Gastrocnemius medialis (tissue), 4 donors: Measurements from ENCODE around the gene ABCD4. TPM values are rescaled to one million over a fixed set of nuclear protein-coding genes. Genes with fewer than 3 reads are reported as not detected.

Experiments used
- ATAC-seq, 2 donors: fragments of 150-250 bp; one replicate each; pipeline ENCODE4 v1.9.1; 2016
- DNase-seq, 2 donors: peaks; one replicate each; pipeline ENCODE4 v3.0.0-alpha.2; 2019
- H3K27ac ChIP-seq, 4 donors: fragments of 200-600 bp; sonication (generic); 1 replicate in 1 of 4; 2 replicates in 3 of 4; pipeline ENCODE4 v1.5.1; 2016 to 2018; ENCODE audit warnings: mild to moderate bottlenecking in 2 of 4, moderate library complexity in 1 of 4
- H3K27me3 ChIP-seq, 3 donors: fragments of 200-600 bp; sonication (generic) in 2 of 3; 1 replicate in 1 of 3; 2 replicates in 2 of 3; pipeline versions ENCODE4 v1.5.1 to v1.6.0; 2016 to 2019; ENCODE audit warnings: mild to moderate bottlenecking in 1 of 3, moderate library complexity in 1 of 3
- H3K36me3 ChIP-seq, 2 donors: fragments of 200-600 bp; sonication (generic) in 1 of 2; one replicate each; pipeline ENCODE4 v1.5.1; 2017 to 2018
- H3K4me1 ChIP-seq, 2 donors: fragments of 200-600 bp; sonication (generic) in 1 of 2; one replicate each; pipeline ENCODE4 v1.5.1; 2016 to 2017; ENCODE audit warnings: mild to moderate bottlenecking in 2 of 2
- H3K4me3 ChIP-seq, 4 donors: fragments of 200-600 bp; sonication (generic) in 3 of 4; 1 replicate in 1 of 4; 2 replicates in 3 of 4; pipeline ENCODE4 v1.5.1; 2016 to 2019; ENCODE audit warnings: mild to moderate bottlenecking in 2 of 4
- H3K9me3 ChIP-seq, 3 donors: fragments of 200-600 bp; sonication (generic) in 2 of 3; 1 replicate in 1 of 3; 2 replicates in 2 of 3; pipeline ENCODE4 v1.5.1; 2016 to 2019
- CTCF ChIP-seq, 5 experiments: fragments of 450-650 bp in 3 of 5; fragments of 200-600 bp in 2 of 5; sonication (generic) in 2 of 5; IDR thresholded peaks in 4 of 5; conservative IDR thresholded peaks in 1 of 5; 1 replicate in 4 of 5; 2 replicates in 1 of 5; pipeline ENCODE4 v1.5.1; 2016 to 2019; ENCODE audit warnings: antibody characterized with exemption in 5 of 5, mild to moderate bottlenecking in 3 of 5, moderate library complexity in 3 of 5
- POLR2A ChIP-seq, 2 donors: fragments of 450-650 bp; IDR thresholded peaks; one replicate each; pipeline ENCODE4 v1.6.1; 2017; ENCODE audit warnings: antibody characterized with exemption in 2 of 2, mild to moderate bottlenecking in 2 of 2, moderate library complexity in 2 of 2
- in situ Hi-C, 4 donors: fragments of 200-750 bp; cut with MboI; loops; one replicate each; pipeline versions ENCODE4 v1.15.0 to v1.8.0; 2017; ENCODE audit warnings: low sequenced_read_pairs in 4 of 4
- intact Hi-C: fragments of 100-400 bp; cut with DNase I; formaldehyde crosslinking; loops from one replicate; pipeline ENCODE4 v1.15.1; 2023; ENCODE audit warnings: low total_unique reads
- total RNA-seq, 4 donors: library from RNA; depleted of rRNA; stranded (reverse); fragments of >200 nt; gene quantifications; one replicate each; pipeline versions ENCODE4 v1.1.0 to v1.2.3, GENCODE V29; 2016

ABCD4 gene
- total RNA-seq, 4 donors from 2014 or later: 9.1 to 20.0 (median 11.5) TPM

GRCh38 chr14:74246542-74246941 lies 56.2 kb downstream of the ABCD4 start:
- H3K4me3 ChIP-seq: no peak overlapping the region
- no peak for TF ChIP-seq CTCF (IDR thresholded peaks at IDR 0.05 in 4 of 5, conservative IDR thresholded peaks at IDR 0.05 in 1 of 5)
- no peak for TF ChIP-seq POLR2A (IDR thresholded peaks at IDR 0.05)
- intact Hi-C loops (no loop called here), in situ Hi-C loops (no loop called here)
- no peak overlapping the region for H3K27ac ChIP-seq
- DNase-seq (no peak), ATAC-seq (no peak)
- H3K9me3 ChIP-seq: no peaks in the 10 kb centered on the region
- peaks cover 1 to 3% of the 10 kb centered on the region in 2 donors for H3K4me1 ChIP-seq
- peaks cover 29 to 32% (median 30%) of the 10 kb centered on the region in 3 donors for H3K27me3 ChIP-seq
- H3K36me3 ChIP-seq: no peaks in the 10 kb centered on the region

- Histone ChIP-seq H3K9me3 (no peaks in the 10 kb centered on the region), H3K27ac (no peak overlapping the region), H3K4me1 (peaks cover 12 to 15% of the 10 kb centered on the region in 2 donors), H3K36me3 (no peaks in the 10 kb centered on the region), H3K27me3 (peaks cover 42 to 45% (median 43%) of the 10 kb centered on the region in 3 donors), H3K4me3 (no peak overlapping the region)
- intact Hi-C loops (no loop called here), in situ Hi-C loops (no loop called here)
- DNase-seq (no peak), ATAC-seq (no peak)
- TF ChIP-seq POLR2A (IDR thresholded peaks at IDR 0.05) (no peak), CTCF (IDR thresholded peaks at IDR 0.05 in 4 of 5, conservative IDR thresholded peaks at IDR 0.05 in 1 of 5) (no peak)
Observed at GRCh38 chr14:74245292-74245691, 57.4 kb downstream of the ABCD4 start.

DNA sequence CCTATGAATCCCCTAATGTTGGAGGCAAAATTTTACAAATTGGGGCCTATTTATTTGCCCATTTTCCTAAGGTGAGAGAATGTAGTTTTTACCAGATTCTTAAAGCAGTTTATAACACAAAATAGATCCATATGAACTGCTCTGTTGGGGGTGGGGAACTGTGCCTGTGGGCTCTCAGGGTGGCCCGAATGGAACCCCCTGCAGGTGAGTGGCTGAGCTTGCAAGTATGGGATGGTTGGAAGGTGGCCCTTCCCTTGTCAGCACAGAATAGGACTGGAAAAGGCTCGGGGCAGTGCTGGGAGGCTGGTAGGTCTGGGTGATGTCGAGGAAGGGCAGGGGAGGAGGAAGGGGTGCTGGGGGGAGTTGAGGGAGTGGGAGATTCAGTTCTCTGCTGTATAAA lies 58.6 kb downstream of the ABCD4 start:
- in situ Hi-C loops (no loop called here), intact Hi-C loops (no loop called here)
- Histone ChIP-seq H3K4me1 (peaks cover 12 to 22% of the 10 kb centered on the region in 2 donors), H3K36me3 (no peaks in the 10 kb centered on the region), H3K27me3 (peaks cover 53 to 56% (median 54%) of the 10 kb centered on the region in 3 donors), H3K27ac (no peak overlapping the region), H3K9me3 (no peaks in the 10 kb centered on the region), H3K4me3 (no peak overlapping the region)
- ATAC-seq (no peak), DNase-seq (no peak)
- TF ChIP-seq CTCF (IDR thresholded peaks at IDR 0.05 in 4 of 5, conservative IDR thresholded peaks at IDR 0.05 in 1 of 5) (no peak), POLR2A (IDR thresholded peaks at IDR 0.05) (no peak)

DNA sequence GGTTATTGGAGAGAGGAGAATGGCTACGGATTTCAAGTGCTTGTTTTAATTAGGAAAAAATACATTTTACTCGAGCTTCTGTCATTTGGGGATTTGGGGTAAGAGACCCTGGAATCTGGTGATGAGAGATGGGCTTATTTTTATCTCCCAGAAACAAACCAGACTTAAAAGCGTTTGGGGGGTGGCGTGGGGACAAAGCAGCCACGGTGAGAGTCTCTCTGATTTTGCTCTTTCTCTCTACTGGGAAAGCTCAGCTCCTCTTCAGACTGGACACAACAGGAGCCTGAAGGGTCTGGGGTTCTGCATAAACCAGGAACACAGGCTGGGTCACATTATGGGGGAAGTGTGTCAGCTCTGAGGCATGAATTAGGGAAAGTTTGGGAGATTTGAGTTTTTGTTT lies 59.7 kb downstream of the ABCD4 start:
- no peak for TF ChIP-seq CTCF (IDR thresholded peaks at IDR 0.05 in 4 of 5, conservative IDR thresholded peaks at IDR 0.05 in 1 of 5)
- no peak for TF ChIP-seq POLR2A (IDR thresholded peaks at IDR 0.05)
- Histone ChIP-seq H3K36me3 (no peaks in the 10 kb centered on the region), H3K4me3 (no peak overlapping the region), H3K27me3 (peaks cover 60 to 67% (median 65%) of the 10 kb centered on the region in 3 donors), H3K9me3 (no peaks in the 10 kb centered on the region), H3K4me1 (peaks cover 12 to 22% of the 10 kb centered on the region in 2 donors), H3K27ac (no peak overlapping the region)
- ATAC-seq (no peak), DNase-seq (no peak)
- intact Hi-C loops: no loop called here
- in situ Hi-C loops: no loop called here

- in situ Hi-C loops: no loop called here
- no peak for TF ChIP-seq POLR2A (IDR thresholded peaks at IDR 0.05)
- DNase-seq (no peak), ATAC-seq (no peak)
- intact Hi-C loops: no loop called here
- H3K4me1 ChIP-seq: peaks cover 12 to 22% of the 10 kb centered on the region in 2 donors
- H3K36me3 ChIP-seq: no peaks in the 10 kb centered on the region
- no peak overlapping the region for H3K27ac ChIP-seq
- peaks cover 63 to 71% (median 68%) of the 10 kb centered on the region in 3 donors for H3K27me3 ChIP-seq
- no peak overlapping the region for H3K4me3 ChIP-seq
- H3K9me3 ChIP-seq: no peaks in the 10 kb centered on the region
Observed at GRCh38 chr14:74242780-74243042, 60.0 kb downstream of the ABCD4 start.
